ENCODE data around the gene MID2. TPM values are rescaled to one million over a fixed set of nuclear protein-coding genes. Genes with fewer than 3 reads are reported as not detected.

The MID2 gene
- polyA plus RNA-seq, 1 donor (not counting 4 experiments of a cell fraction or from before 2014, with no cell fraction given) = 8.9 TPM

GRCh38 chrX:107935664-107936433, 110.2 kb downstream of the MID2 start:
- H4K20me1 ChIP-seq (ENCODE audit: control insufficient read depth, extremely low read depth, insufficient read depth, low read length) = no peaks in the 10 kb centered on the region
- H3K9ac ChIP-seq (ENCODE audit: control insufficient read depth, extremely low read depth, insufficient read depth, low read length) = peak overlapping the region; percentile 85
- H3K79me2 ChIP-seq (ENCODE audit: control insufficient read depth, insufficient read depth, low read length) = peaks cover 15% of the 10 kb centered on the region
- peak overlapping the region; percentile 64 for H2AFZ ChIP-seq (ENCODE audit: control insufficient read depth, low read length)
- peak overlapping the region; percentile 86 for H3K27ac ChIP-seq (ENCODE audit: control insufficient read depth, insufficient read depth, low read length)
- H3K4me1 ChIP-seq (ENCODE audit: control insufficient read depth, extremely low read depth, insufficient read depth, low read length) = peaks cover 5% of the 10 kb centered on the region
- no peaks in the 10 kb centered on the region for H3K9me1 ChIP-seq (ENCODE audit: control insufficient read depth, extremely low read depth, insufficient read depth, low read length)
- dilution Hi-C loops (cut with MboI; ENCODE audit: extremely low pct_ligation_motif_present, low sequenced_read_pairs) = no loop called here
- DNase-seq (ENCODE audit: low read depth, low spot score) (peak; percentile 28), FAIRE-seq (peak; percentile 53)
- peak overlapping the region; percentile 52 to 79 (median 70) for H3K4me3 ChIP-seq (ENCODE audit: control insufficient read depth in 2 of 3, extremely low read depth in 1 of 3, insufficient read depth in 2 of 3, low read depth in 1 of 3, low read length in 3 of 3)
- H3K27me3 ChIP-seq (ENCODE audit: control insufficient read depth, extremely low read depth, insufficient read depth, low read length) = no peaks in the 10 kb centered on the region
- TF ChIP-seq EZH2 (IDR thresholded peaks at IDR 0.05; ENCODE audit: low read length) (no peak), CTCF (optimal IDR thresholded peaks at IDR 0.05 in 1 of 3, IDR thresholded peaks at IDR 0.05 in 1 of 3, conservative IDR thresholded peaks at IDR 0.05 in 1 of 3; ENCODE audit: extremely low read depth in 1 of 3, insufficient read depth in 2 of 3, low read length in 3 of 3) (peak in 1 of 3 experiments; percentile 8)
- H3K9me3 ChIP-seq (ENCODE audit: control insufficient read depth, low read depth, low read length) = no peaks in the 10 kb centered on the region
- H3K4me2 ChIP-seq (ENCODE audit: control insufficient read depth, extremely low read depth, insufficient read depth, low read depth, low read length) = peak overlapping the region; percentile 79
- H3K36me3 ChIP-seq (ENCODE audit: control insufficient read depth in 2 of 2, extremely low read depth in 1 of 2, insufficient read depth in 2 of 2, low read length in 2 of 2) = peaks cover 0 to 3% of the 10 kb centered on the region in 2 experiments

- peaks cover 5% of the 10 kb centered on the region for H3K4me1 ChIP-seq (ENCODE audit: control insufficient read depth, extremely low read depth, insufficient read depth, low read length)
- H3K36me3 ChIP-seq (ENCODE audit: control insufficient read depth in 2 of 2, extremely low read depth in 1 of 2, insufficient read depth in 2 of 2, low read length in 2 of 2) = peaks cover 0 to 3% of the 10 kb centered on the region in 2 experiments
- H3K27ac ChIP-seq (ENCODE audit: control insufficient read depth, insufficient read depth, low read length) = peak overlapping the region; percentile 86
- peak overlapping the region; percentile 79 for H3K4me2 ChIP-seq (ENCODE audit: control insufficient read depth, extremely low read depth, insufficient read depth, low read depth, low read length)
- TF ChIP-seq EZH2 (IDR thresholded peaks at IDR 0.05; ENCODE audit: low read length) (no peak), CTCF (optimal IDR thresholded peaks at IDR 0.05 in 1 of 3, IDR thresholded peaks at IDR 0.05 in 1 of 3, conservative IDR thresholded peaks at IDR 0.05 in 1 of 3; ENCODE audit: extremely low read depth in 1 of 3, insufficient read depth in 2 of 3, low read length in 3 of 3) (no peak)
- H3K27me3 ChIP-seq (ENCODE audit: control insufficient read depth, extremely low read depth, insufficient read depth, low read length) = no peaks in the 10 kb centered on the region
- peaks cover 15% of the 10 kb centered on the region for H3K79me2 ChIP-seq (ENCODE audit: control insufficient read depth, insufficient read depth, low read length)
- no peak overlapping the region for H2AFZ ChIP-seq (ENCODE audit: control insufficient read depth, low read length)
- no peaks in the 10 kb centered on the region for H3K9me3 ChIP-seq (ENCODE audit: control insufficient read depth, low read depth, low read length)
- H4K20me1 ChIP-seq (ENCODE audit: control insufficient read depth, extremely low read depth, insufficient read depth, low read length) = no peaks in the 10 kb centered on the region
- dilution Hi-C loops (cut with MboI; ENCODE audit: extremely low pct_ligation_motif_present, low sequenced_read_pairs) = no loop called here
- peak overlapping the region; percentile 52 to 79 (median 70) for H3K4me3 ChIP-seq (ENCODE audit: control insufficient read depth in 2 of 3, extremely low read depth in 1 of 3, insufficient read depth in 2 of 3, low read depth in 1 of 3, low read length in 3 of 3)
- H3K9ac ChIP-seq (ENCODE audit: control insufficient read depth, extremely low read depth, insufficient read depth, low read length) = peak overlapping the region; percentile 85
- DNase-seq (ENCODE audit: low read depth, low spot score) (no peak), FAIRE-seq (no peak)
- H3K9me1 ChIP-seq (ENCODE audit: control insufficient read depth, extremely low read depth, insufficient read depth, low read length) = no peaks in the 10 kb centered on the region
Observed at GRCh38 chrX:107936434-107936730, 110.7 kb downstream of the MID2 start.

Data from keratinocyte (primary cell).